Testis (tissue), 3 donors: ENCODE measurements around the gene ADGRD1. TPM values are rescaled to one million over a fixed set of nuclear protein-coding genes. Genes with fewer than 3 reads are reported as not detected.

Experiments used
- DNase-seq: peaks from one replicate; pipeline ENCODE4 v3.0.0-alpha.2; 2019
- H3K27ac ChIP-seq, 2 donors: fragments of 200-600 bp; sonication (generic); one replicate each; pipeline ENCODE4 v1.5.1; 2019
- H3K27me3 ChIP-seq: fragments of 200-600 bp; sonication (generic); one replicate; pipeline ENCODE4 v1.5.1; 2019
- H3K36me3 ChIP-seq: fragments of 200-600 bp; sonication (generic); one replicate; pipeline ENCODE4 v1.5.1; 2017; ENCODE audit warnings: low read depth; ENCODE audit errors: missing control alignments
- H3K4me1 ChIP-seq: fragments of 200-600 bp; sonication (generic); one replicate; pipeline ENCODE4 v1.5.1; 2019
- H3K4me3 ChIP-seq, 2 donors: fragments of 200-600 bp; sonication (generic); one replicate each; pipeline ENCODE4 v1.5.1; 2017 to 2019
- H3K9me3 ChIP-seq: fragments of 200-600 bp; sonication (generic); one replicate; pipeline ENCODE4 v1.5.1; 2017
- POLR2A ChIP-seq: fragments of 450-650 bp; IDR thresholded peaks from one replicate; pipeline ENCODE4 v1.6.1; 2017; ENCODE audit warnings: antibody characterized with exemption, mild to moderate bottlenecking, moderate library complexity
- WGBS, 2 donors: methylation state at CpG; one replicate each; pipeline ENCODE4 v1.1.5; 2018; 5-methylcytosine and 5-hydroxymethylcytosine counted together
- intact Hi-C: fragments of 100-400 bp; cut with DNase I; formaldehyde crosslinking; loops from one replicate; pipeline ENCODE4 v1.15.1; 2023; ENCODE audit warnings: low total_unique reads
- polyA plus RNA-seq: library from polyadenylated mRNA; stranded (reverse); fragments of 350-450 nt; fragmentation: Illumina TruSeq; extraction: RNeasy Lipid Tissue Mini Kit (QIAGEN cat#74804); gene quantifications from one replicate; pipeline ENCODE4 v1.2.3, GENCODE V29; 2014; ENCODE audit warnings: low read depth, low replicate concordance; ENCODE audit not compliant: insufficient read depth
- total RNA-seq, 2 donors: library from RNA; depleted of rRNA; stranded (reverse); fragments of >200 nt; gene quantifications; one replicate each; pipeline ENCODE4 v1.2.3, GENCODE V29; 2016
- TF ChIP-seq, protein P1 (sequence below), 3 experiments: fragments of 450-650 bp in 2 of 3; fragments of 200-600 bp in 1 of 3; sonication (generic) in 1 of 3; IDR thresholded peaks; one replicate each; pipeline ENCODE4 v1.5.1; 2016 to 2019; ENCODE audit warnings: antibody characterized with exemption in 3 of 3, mild to moderate bottlenecking in 2 of 3, moderate library complexity in 1 of 3

The ADGRD1 gene
- total and polyA plus RNA-seq, 3 donors from 2014 or later: 27.2 to 43.2 (median 42.8) TPM

DNA sequence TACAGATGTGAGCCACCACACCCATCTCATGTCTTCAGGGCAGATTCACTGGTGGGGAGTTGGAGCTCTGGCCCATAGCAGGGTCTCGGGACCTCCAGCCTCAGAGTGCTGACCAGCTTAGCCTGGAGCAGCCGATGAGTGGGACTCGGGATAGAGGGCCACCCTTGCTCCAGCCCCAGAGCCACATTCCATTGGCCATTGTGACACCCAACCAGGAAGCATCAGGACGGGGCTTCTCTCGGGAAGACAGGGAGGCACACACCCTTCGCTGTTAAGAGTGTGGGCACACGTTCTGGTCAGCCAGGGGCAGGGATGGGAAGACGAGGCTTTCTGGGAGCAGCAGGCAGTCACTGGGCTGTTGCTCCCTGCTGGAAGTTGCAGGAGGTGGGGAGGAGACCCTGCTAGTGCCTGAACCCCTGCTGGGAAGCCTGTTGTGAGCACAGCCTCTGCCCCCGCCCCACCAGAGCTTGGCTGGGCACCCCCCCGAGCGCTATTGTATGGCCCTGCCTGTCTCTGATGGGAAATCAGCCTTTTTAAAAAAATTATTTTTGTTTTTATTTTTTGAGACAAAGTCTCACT, 1.6 kb downstream of the ADGRD1 start:
- intact Hi-C loops: no loop called here
- TF ChIP-seq, protein P1, sequence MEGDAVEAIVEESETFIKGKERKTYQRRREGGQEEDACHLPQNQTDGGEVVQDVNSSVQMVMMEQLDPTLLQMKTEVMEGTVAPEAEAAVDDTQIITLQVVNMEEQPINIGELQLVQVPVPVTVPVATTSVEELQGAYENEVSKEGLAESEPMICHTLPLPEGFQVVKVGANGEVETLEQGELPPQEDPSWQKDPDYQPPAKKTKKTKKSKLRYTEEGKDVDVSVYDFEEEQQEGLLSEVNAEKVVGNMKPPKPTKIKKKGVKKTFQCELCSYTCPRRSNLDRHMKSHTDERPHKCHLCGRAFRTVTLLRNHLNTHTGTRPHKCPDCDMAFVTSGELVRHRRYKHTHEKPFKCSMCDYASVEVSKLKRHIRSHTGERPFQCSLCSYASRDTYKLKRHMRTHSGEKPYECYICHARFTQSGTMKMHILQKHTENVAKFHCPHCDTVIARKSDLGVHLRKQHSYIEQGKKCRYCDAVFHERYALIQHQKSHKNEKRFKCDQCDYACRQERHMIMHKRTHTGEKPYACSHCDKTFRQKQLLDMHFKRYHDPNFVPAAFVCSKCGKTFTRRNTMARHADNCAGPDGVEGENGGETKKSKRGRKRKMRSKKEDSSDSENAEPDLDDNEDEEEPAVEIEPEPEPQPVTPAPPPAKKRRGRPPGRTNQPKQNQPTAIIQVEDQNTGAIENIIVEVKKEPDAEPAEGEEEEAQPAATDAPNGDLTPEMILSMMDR (IDR thresholded peaks at IDR 0.05): no peak
- TF ChIP-seq POLR2A: no peak
- no peaks in the 10 kb centered on the region for H3K9me3 ChIP-seq
- 68 to 75% methylated on average over 3 to 11 of the region's 11 CpGs for WGBS, 2 donors
- H3K27me3 ChIP-seq: no peaks in the 10 kb centered on the region
- no peaks in the 10 kb centered on the region for H3K36me3 ChIP-seq
- DNase-seq: no peak
- H3K4me1 ChIP-seq: peaks cover 11% of the 10 kb centered on the region
- H3K4me3 ChIP-seq: peak overlapping the region; percentile 21 to 32
- no peak overlapping the region for H3K27ac ChIP-seq

DNA sequence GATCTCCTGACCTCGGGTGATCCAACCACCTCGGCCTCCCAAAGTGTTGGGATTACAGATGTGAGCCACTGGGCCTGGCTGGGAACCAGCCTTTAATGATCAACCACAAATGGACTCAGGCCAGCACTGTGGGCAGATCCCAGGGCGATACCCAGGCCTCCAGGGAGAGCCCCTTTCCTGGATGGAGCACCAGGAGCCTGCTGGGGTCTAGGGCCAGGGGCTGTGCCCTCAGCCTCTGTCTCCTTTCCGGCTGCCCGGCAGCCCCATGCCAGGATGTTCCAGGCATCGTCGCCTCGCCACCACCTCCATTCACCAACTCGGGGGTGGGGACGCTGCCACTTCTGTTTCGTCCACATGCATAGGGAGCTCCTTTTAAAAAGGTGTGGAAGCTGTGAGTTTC, 2.3 kb downstream of the ADGRD1 start:
- no peak for DNase-seq
- Histone ChIP-seq H3K36me3 (no peaks in the 10 kb centered on the region), H3K4me1 (peaks cover 11% of the 10 kb centered on the region), H3K27me3 (no peaks in the 10 kb centered on the region), H3K27ac (no peak overlapping the region), H3K9me3 (no peaks in the 10 kb centered on the region), H3K4me3 (peak overlapping the region in 1 of 2 donors; percentile 32)
- WGBS, 2 donors: 87 to 92% methylated on average over 8 to 11 of the region's 11 CpGs
- intact Hi-C loops: no loop called here
- no peak for TF ChIP-seq POLR2A
- TF ChIP-seq, protein P1 (IDR thresholded peaks at IDR 0.05): no peak

DNA sequence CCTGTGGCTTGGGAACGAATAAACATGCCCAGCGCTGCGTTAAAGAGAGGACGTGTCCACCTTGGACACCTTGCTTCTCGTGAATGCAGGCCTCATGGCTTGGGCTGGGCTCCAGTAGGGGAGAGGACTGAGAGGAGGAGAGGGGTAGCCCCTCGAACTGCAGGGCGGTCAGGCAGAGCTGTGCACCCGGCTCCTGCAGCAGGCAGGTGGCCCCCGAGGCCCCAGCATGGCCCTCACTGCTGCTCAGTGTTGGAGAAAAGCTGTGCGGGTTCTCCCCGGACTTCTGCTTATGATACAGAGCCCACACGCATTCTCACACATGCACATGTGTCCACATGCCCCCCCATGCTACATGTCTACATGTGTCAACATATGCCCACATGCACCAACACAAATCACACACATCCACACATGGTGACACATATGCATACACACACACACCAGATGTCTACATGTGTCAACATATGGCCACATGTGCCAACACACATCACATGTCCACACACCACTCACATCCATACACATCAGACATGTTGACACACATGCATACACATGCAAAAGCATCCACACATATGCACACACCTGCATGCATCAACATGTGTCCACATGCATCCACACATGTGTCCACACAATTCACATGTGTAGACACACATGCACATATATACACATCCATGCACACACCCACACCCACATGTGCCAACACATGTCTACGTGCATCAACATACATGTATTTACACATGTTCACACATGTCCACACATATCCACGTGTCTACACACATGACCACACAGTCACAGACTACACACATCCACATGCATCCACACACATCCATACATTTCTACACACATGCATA, 3.0 kb downstream of the ADGRD1 start:
- no peak for TF ChIP-seq POLR2A
- TF ChIP-seq, protein P1 (IDR thresholded peaks at IDR 0.05): no peak
- Histone ChIP-seq H3K4me1 (peaks cover 11% of the 10 kb centered on the region), H3K36me3 (no peaks in the 10 kb centered on the region), H3K9me3 (no peaks in the 10 kb centered on the region), H3K27me3 (no peaks in the 10 kb centered on the region), H3K4me3 (no peak overlapping the region), H3K27ac (no peak overlapping the region)
- no peak for DNase-seq
- 82 to 90% methylated on average over 7 to 14 of the region's 14 CpGs for WGBS, 2 donors
- intact Hi-C loops: no loop called here

DNA sequence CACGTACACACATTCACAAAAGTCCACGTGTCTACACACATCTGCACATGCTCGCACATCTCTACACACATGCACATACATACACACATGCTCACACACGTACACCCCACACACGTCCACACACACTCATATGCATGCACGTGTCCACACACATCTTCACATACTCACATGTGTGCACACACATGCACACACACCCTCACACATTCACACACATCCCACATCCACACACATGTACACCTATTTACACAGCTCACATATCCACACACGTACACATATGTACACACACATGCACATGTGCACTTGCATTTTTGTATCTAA, 3.6 kb downstream of the ADGRD1 start:
- intact Hi-C loops: no loop called here
- H3K4me1 ChIP-seq: peaks cover 11% of the 10 kb centered on the region

More for the DNA sequence above, 3.6 kb downstream of the ADGRD1 start:
- WGBS, 2 donors: 78 to 93% methylated on average over 7 of the region's 7 CpGs
- TF ChIP-seq, protein P1 (IDR thresholded peaks at IDR 0.05): no peak
- no peak for TF ChIP-seq POLR2A
- Histone ChIP-seq H3K4me3 (no peak overlapping the region), H3K27ac (no peak overlapping the region), H3K27me3 (no peaks in the 10 kb centered on the region), H3K9me3 (no peaks in the 10 kb centered on the region), H3K36me3 (no peaks in the 10 kb centered on the region)
- DNase-seq: no peak
